Measurements from ENCODE around the gene PLEKHG4B.

DNA sequence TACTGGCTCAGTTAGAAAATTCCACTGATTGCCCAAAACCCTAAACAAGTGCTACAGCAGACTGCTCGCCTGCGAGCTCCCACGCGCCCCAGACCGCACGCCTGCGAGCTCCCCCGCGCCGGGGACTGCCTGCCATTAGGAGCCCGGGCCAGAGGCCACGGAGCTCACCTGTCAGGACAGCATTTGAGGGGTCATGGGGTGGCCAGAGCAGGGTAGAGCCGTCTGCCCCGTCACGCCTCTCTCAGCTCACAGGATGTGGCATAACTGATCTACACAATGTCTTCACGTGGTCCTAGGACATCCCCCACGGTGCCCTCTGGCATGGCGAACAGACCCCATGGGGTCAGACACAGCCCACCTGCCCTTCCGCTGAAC lies 70.2 kb downstream of the PLEKHG4B start:
- no peak for TF ChIP-seq RAD21 (IDR thresholded peaks at IDR 0.05; ENCODE audit: low read depth)
- TF ChIP-seq, protein P1, sequence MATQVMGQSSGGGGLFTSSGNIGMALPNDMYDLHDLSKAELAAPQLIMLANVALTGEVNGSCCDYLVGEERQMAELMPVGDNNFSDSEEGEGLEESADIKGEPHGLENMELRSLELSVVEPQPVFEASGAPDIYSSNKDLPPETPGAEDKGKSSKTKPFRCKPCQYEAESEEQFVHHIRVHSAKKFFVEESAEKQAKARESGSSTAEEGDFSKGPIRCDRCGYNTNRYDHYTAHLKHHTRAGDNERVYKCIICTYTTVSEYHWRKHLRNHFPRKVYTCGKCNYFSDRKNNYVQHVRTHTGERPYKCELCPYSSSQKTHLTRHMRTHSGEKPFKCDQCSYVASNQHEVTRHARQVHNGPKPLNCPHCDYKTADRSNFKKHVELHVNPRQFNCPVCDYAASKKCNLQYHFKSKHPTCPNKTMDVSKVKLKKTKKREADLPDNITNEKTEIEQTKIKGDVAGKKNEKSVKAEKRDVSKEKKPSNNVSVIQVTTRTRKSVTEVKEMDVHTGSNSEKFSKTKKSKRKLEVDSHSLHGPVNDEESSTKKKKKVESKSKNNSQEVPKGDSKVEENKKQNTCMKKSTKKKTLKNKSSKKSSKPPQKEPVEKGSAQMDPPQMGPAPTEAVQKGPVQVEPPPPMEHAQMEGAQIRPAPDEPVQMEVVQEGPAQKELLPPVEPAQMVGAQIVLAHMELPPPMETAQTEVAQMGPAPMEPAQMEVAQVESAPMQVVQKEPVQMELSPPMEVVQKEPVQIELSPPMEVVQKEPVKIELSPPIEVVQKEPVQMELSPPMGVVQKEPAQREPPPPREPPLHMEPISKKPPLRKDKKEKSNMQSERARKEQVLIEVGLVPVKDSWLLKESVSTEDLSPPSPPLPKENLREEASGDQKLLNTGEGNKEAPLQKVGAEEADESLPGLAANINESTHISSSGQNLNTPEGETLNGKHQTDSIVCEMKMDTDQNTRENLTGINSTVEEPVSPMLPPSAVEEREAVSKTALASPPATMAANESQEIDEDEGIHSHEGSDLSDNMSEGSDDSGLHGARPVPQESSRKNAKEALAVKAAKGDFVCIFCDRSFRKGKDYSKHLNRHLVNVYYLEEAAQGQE (IDR thresholded peaks at IDR 0.05; ENCODE audit: low read depth), result no peak
- no peak for TF ChIP-seq TEAD4 (IDR thresholded peaks at IDR 0.05)
- TF ChIP-seq CEBPB (IDR thresholded peaks at IDR 0.05), result no peak
- TF ChIP-seq TCF12 (IDR thresholded peaks at IDR 0.05; ENCODE audit: low read depth), result no peak
- TF ChIP-seq, protein P2, sequence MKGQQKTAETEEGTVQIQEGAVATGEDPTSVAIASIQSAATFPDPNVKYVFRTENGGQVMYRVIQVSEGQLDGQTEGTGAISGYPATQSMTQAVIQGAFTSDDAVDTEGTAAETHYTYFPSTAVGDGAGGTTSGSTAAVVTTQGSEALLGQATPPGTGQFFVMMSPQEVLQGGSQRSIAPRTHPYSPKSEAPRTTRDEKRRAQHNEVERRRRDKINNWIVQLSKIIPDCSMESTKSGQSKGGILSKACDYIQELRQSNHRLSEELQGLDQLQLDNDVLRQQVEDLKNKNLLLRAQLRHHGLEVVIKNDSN (IDR thresholded peaks at IDR 0.05), result no peak
- TF ChIP-seq, protein P3, sequence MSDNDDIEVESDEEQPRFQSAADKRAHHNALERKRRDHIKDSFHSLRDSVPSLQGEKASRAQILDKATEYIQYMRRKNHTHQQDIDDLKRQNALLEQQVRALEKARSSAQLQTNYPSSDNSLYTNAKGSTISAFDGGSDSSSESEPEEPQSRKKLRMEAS (IDR thresholded peaks at IDR 0.05), result no peak
- no peak for TF ChIP-seq EGR1 (IDR thresholded peaks at IDR 0.05)
- TF ChIP-seq CREB1 (IDR thresholded peaks at IDR 0.05; ENCODE audit: low read depth), result no peak
- no peak for TF ChIP-seq EP300 (IDR thresholded peaks at IDR 0.05; ENCODE audit: borderline replicate concordance)
- no peak for TF ChIP-seq YY1 (IDR thresholded peaks at IDR 0.05; ENCODE audit: low read depth)
- TF ChIP-seq TAF1 (IDR thresholded peaks at IDR 0.05; ENCODE audit: low read depth), result no peak
- no peak for TF ChIP-seq NFIC (IDR thresholded peaks at IDR 0.05)

All from Ishikawa (cell line).